HEK293 (cell line): ENCODE results near the gene OR52I1.

ENCODE experiments used
- CTCF ChIA-PET: fragments of 350-600 bp; formaldehyde crosslinking; extraction: SDS; loops from one replicate; lab custom pipeline; 2021; ENCODE audit warnings: antibody characterized with exemption; lab: Yijun Ruan, JAX
- POLR2A ChIA-PET: fragments of 300-600 bp; formaldehyde crosslinking; extraction: SDS; loops from one replicate; lab custom pipeline; 2020; ENCODE audit warnings: antibody characterized with exemption, inconsistent platforms; lab: Yijun Ruan, JAX
- H3K27ac ChIP-seq: fragments of 200-500 bp; sonication (Bioruptor generic); 2 replicates; pipeline ENCODE4 v1.5.1; 2014; ENCODE audit warnings: low read depth, low read length, control low read depth, inconsistent platforms; ENCODE audit errors: extremely low read depth
- H3K36me3 ChIP-seq, 2 experiments: fragments of 200-500 bp in 1 of 2; sonication (Bioruptor generic) in 1 of 2; 1 replicate in 1 of 2; 2 replicates in 1 of 2; pipeline ENCODE4 v1.5.1; 2014 to 2017; ENCODE audit warnings: inconsistent platforms in 2 of 2, low read length in 2 of 2; ENCODE audit not compliant: control insufficient read depth in 2 of 2, insufficient read depth in 1 of 2
- H3K4me1 ChIP-seq: fragments of 200-500 bp; sonication (Bioruptor generic); 2 replicates; pipeline ENCODE4 v1.5.1; 2014; ENCODE audit warnings: mild to moderate bottlenecking, low read length, inconsistent platforms; ENCODE audit not compliant: control insufficient read depth, insufficient read depth
- H3K4me3 ChIP-seq: 2 replicates; pipeline ENCODE4 v1.5.1; 2011; ENCODE audit warnings: low read depth, mild to moderate bottlenecking, control low read depth, low read length, moderate library complexity
- H3K9me3 ChIP-seq: fragments of 200-500 bp; sonication (Bioruptor generic); 2 replicates; pipeline ENCODE4 v1.5.1; 2014; ENCODE audit warnings: low read depth, low read length, inconsistent platforms; ENCODE audit not compliant: control insufficient read depth, insufficient read depth
- KLF1 ChIP-seq: fragments of 450-650 bp; formaldehyde crosslinking; IDR thresholded peaks from 2 replicates; pipeline ENCODE4 v1.5.1; 2016; ENCODE audit warnings: missing biosample characterization, missing genetic modification characterization
- KLF16 ChIP-seq: fragments of 450-650 bp; formaldehyde crosslinking; IDR thresholded peaks from 2 replicates; pipeline ENCODE4 v1.5.1; 2017; ENCODE audit warnings: missing biosample characterization, missing genetic modification characterization
- KLF17 ChIP-seq: fragments of 450-650 bp; formaldehyde crosslinking; IDR thresholded peaks from 2 replicates; pipeline ENCODE4 v1.5.1; 2016; ENCODE audit warnings: missing biosample characterization, missing genetic modification characterization
- YY1 ChIP-seq: fragments of 450-650 bp; formaldehyde crosslinking; IDR thresholded peaks from 2 replicates; pipeline ENCODE4 v1.5.1; 2018; ENCODE audit warnings: missing biosample characterization, missing genetic modification characterization
- ZBTB10 ChIP-seq: fragments of 450-650 bp; formaldehyde crosslinking; IDR thresholded peaks from 2 replicates; pipeline ENCODE4 v1.5.1; 2016; ENCODE audit warnings: missing biosample characterization, missing genetic modification characterization
- ZBTB20 ChIP-seq: fragments of 450-650 bp; formaldehyde crosslinking; IDR thresholded peaks from 2 replicates; pipeline ENCODE4 v1.5.1; 2016; ENCODE audit warnings: missing biosample characterization, missing genetic modification characterization
- ZFP41 ChIP-seq: fragments of 450-650 bp; formaldehyde crosslinking; IDR thresholded peaks from 2 replicates; pipeline ENCODE4 v1.5.1; 2016; ENCODE audit warnings: missing biosample characterization, missing genetic modification characterization, borderline replicate concordance
- ZNF121 ChIP-seq: fragments of 450-650 bp; formaldehyde crosslinking; IDR thresholded peaks from 2 replicates; pipeline ENCODE4 v1.5.1; 2016; ENCODE audit warnings: missing biosample characterization, missing genetic modification characterization
- ZNF148 ChIP-seq: fragments of 450-650 bp; formaldehyde crosslinking; IDR thresholded peaks from 2 replicates; pipeline ENCODE4 v1.5.0; 2017; ENCODE audit warnings: missing biosample characterization, missing genetic modification characterization, borderline replicate concordance
- ZNF398 ChIP-seq: fragments of 450-650 bp; formaldehyde crosslinking; IDR thresholded peaks from 2 replicates; pipeline ENCODE4 v1.5.1; 2017; ENCODE audit warnings: missing biosample characterization, missing genetic modification characterization
- ZNF426 ChIP-seq: fragments of 450-650 bp; formaldehyde crosslinking; IDR thresholded peaks from 2 replicates; pipeline ENCODE4 v1.5.1; 2017; ENCODE audit warnings: missing biosample characterization, missing genetic modification characterization, mild to moderate bottlenecking, inconsistent platforms, moderate library complexity
- ZNF610 ChIP-seq: fragments of 450-650 bp; formaldehyde crosslinking; IDR thresholded peaks from 2 replicates; pipeline ENCODE4 v1.5.1; 2016; ENCODE audit warnings: missing biosample characterization, missing genetic modification characterization, borderline replicate concordance
- ZNF624 ChIP-seq: fragments of 450-650 bp; formaldehyde crosslinking; IDR thresholded peaks from 2 replicates; pipeline ENCODE4 v1.5.1; 2017; ENCODE audit warnings: missing biosample characterization, missing genetic modification characterization
- ZSCAN18 ChIP-seq: fragments of 450-650 bp; formaldehyde crosslinking; IDR thresholded peaks from 2 replicates; pipeline ENCODE4 v1.5.1; 2016; ENCODE audit warnings: missing biosample characterization, missing genetic modification characterization
- ZSCAN23 ChIP-seq: fragments of 450-650 bp; formaldehyde crosslinking; IDR thresholded peaks from 2 replicates; pipeline ENCODE4 v1.5.1; 2016; ENCODE audit warnings: missing biosample characterization, missing genetic modification characterization

Gene OR52I1

GRCh38 chr11:4615856-4616444, 22.1 kb downstream of the OR52I1 start (continued):
- TF ChIP-seq ZNF426 (tag by site-specific recombination) (no peak), ZBTB10 (tag by site-specific recombination) (no peak), KLF1 (tag by site-specific recombination) (no peak), ZNF398 (tag by site-specific recombination) (no peak), ZSCAN23 (no peak)
- TF ChIP-seq, all 188 proteins: peak for 0

GRCh38 chr11:4619514-4619913, 25.7 kb downstream of the OR52I1 start:
- TF ChIP-seq ZFP41 (tag by site-specific recombination), result no peak
- TF ChIP-seq ZBTB20 (tag by site-specific recombination), result no peak
- TF ChIP-seq ZSCAN18, result no peak
- TF ChIP-seq ZNF624 (tag by site-specific recombination), result no peak
- no peak for TF ChIP-seq ZNF121 (tag by site-specific recombination)
- TF ChIP-seq YY1 (tag by site-specific recombination), result no peak
- no peak for TF ChIP-seq ZNF610 (tag by site-specific recombination)
- TF ChIP-seq ZNF148, result no peak
- no peak for TF ChIP-seq KLF16 (tag by site-specific recombination)
- TF ChIP-seq KLF17 (tag by site-specific recombination), result no peak
- TF ChIP-seq, all 188 proteins: peak for 0
- ChIA-PET POLR2A (no interaction called here), CTCF (no interaction called here)
- H3K27ac ChIP-seq, result no peak overlapping the region
- no peak overlapping the region for H3K4me3 ChIP-seq
- no peaks in the 10 kb centered on the region for H3K4me1 ChIP-seq
- no peaks in the 10 kb centered on the region for H3K36me3 ChIP-seq
- H3K9me3 ChIP-seq, result no peaks in the 10 kb centered on the region
